ENCODE results near the gene KLK11. TPM values are rescaled to one million over a fixed set of nuclear protein-coding genes. Genes with fewer than 3 reads are reported as not detected.

The KLK11 gene
- total and polyA plus RNA-seq, 2 experiments from 2014 or later: not detected

DNA sequence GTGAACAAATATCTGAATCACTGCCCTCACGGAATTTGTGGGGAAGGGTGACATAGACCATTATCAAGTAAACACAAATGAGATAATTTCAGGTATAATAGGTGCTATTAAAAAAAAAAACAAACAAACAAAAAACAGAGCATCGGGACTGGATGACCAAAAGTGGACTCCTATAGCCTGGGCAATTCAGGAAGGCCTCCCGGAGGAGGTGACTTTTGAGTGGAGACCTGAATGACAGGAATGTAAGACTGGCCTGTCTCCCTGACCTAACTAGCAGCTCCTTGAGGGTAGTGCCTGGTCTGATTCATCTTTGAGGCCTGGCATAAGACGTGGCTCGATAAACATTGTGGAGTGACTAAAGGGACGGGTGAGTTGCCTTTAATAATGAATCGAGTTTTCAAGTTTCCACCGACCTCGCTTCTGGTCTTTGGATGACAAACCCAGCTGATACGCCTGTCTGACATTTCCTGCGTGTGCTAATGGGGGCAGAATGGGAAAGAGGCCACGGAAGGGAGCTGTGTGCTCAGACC is 13.7 kb downstream of the KLK11 start:
- Histone ChIP-seq H3K79me2 (ENCODE audit: insufficient read depth) (no peaks in the 10 kb centered on the region), H3K27me3 (replicated peaks; ENCODE audit: insufficient read depth) (peaks cover 47% of the 10 kb centered on the region), H3K9ac (no peak overlapping the region), H3F3A (ENCODE audit: insufficient read depth) (no peaks in the 10 kb centered on the region), H3K4me3 (no peak overlapping the region), H3K36me3 (ENCODE audit: low read depth) (no peaks in the 10 kb centered on the region), H3K9me2 (ENCODE audit: insufficient read depth) (no peaks in the 10 kb centered on the region), H2AFZ (no peak overlapping the region), H4K20me1 (ENCODE audit: insufficient read depth) (no peaks in the 10 kb centered on the region), H3K4me1 (ENCODE audit: insufficient read depth) (no peaks in the 10 kb centered on the region), H3K27ac (no peak overlapping the region), H3K9me3 (ENCODE audit: low read depth) (no peaks in the 10 kb centered on the region), H3K4me2 (ENCODE audit: unreplicated experiment) (no peak overlapping the region)
- no peak for DNase-seq
- no peak for TF ChIP-seq EZH2phosphoT487 (IDR thresholded peaks at IDR 0.05; ENCODE audit: insufficient read depth, low read depth)
- TF ChIP-seq EZH2 (IDR thresholded peaks at IDR 0.05; ENCODE audit: insufficient read depth, poor library complexity, severe bottlenecking): no peak
- WGBS, 2 experiments (ENCODE audit: low coverage in 1 of 2, low lambda C conversion rate in 2 of 2, missing lambda C conversion rate in 2 of 2): 36 to 38% methylated on average over 12 of the region's 12 CpGs
- in situ Hi-C loops (cut with MboI): no loop called here

- DNase-seq: no peak
- Histone ChIP-seq H3K9me2 (ENCODE audit: insufficient read depth) (no peaks in the 10 kb centered on the region), H3K4me1 (ENCODE audit: insufficient read depth) (no peaks in the 10 kb centered on the region), H3K79me2 (ENCODE audit: insufficient read depth) (no peaks in the 10 kb centered on the region), H3K27ac (no peak overlapping the region), H2AFZ (no peak overlapping the region), H3K27me3 (replicated peaks; ENCODE audit: insufficient read depth) (peaks cover 30% of the 10 kb centered on the region), H3K4me3 (no peak overlapping the region), H3F3A (ENCODE audit: insufficient read depth) (no peaks in the 10 kb centered on the region), H3K4me2 (ENCODE audit: unreplicated experiment) (no peak overlapping the region), H3K9me3 (ENCODE audit: low read depth) (no peaks in the 10 kb centered on the region), H3K9ac (no peak overlapping the region), H4K20me1 (ENCODE audit: insufficient read depth) (no peaks in the 10 kb centered on the region), H3K36me3 (ENCODE audit: low read depth) (no peaks in the 10 kb centered on the region)
- 31% methylated on average over 4 of the region's 4 CpGs for WGBS, 2 experiments (ENCODE audit: low coverage in 1 of 2, low lambda C conversion rate in 2 of 2, missing lambda C conversion rate in 2 of 2)
- TF ChIP-seq EZH2 (IDR thresholded peaks at IDR 0.05; ENCODE audit: insufficient read depth, poor library complexity, severe bottlenecking) (no peak), EZH2phosphoT487 (IDR thresholded peaks at IDR 0.05; ENCODE audit: insufficient read depth, low read depth) (no peak)
- in situ Hi-C loops (cut with MboI): no loop called here
Measured at GRCh38 chr19:51010066-51010795, 16.2 kb downstream of the KLK11 start.

DNA sequence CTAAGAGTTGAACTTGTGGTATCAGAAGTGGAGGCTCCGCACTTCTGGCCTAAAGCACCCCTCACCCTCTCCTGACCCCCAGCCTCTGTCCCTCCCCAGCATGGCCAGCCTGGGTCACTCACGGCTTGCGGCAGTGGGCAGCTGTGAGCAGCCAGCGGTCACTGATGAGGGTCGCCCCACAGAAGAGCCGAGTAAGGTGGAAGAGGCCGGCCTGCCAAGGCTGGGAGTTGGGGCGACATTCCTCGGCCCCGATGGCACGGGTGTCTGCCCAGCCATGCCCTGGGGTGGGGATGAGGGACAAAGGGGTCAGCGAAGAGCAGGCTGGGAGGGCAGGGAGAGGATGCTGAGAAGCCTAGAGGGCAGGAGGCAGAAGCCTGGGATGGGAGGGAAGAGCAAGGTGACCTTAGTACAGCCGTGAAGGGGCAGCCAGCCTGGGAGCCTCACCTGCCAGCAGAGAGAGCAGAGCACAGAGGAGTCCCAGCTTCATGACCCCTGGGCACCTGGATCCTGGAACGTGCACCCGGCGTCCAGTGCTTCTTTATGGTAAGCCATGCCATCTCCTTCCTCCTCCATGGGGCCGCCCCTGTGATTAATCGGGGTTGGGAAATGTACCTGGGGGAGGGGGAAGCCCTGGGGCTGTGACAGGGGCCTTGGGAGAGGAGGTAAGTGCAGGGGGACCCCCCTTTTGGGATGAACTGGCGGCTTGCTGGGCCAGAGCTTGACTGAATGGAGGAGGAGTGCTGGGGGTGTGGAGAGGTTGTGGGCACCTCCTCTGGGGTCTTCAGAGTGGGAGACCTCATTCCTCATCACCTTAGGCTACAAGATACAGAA is 17.1 kb downstream of the KLK11 start:
- Histone ChIP-seq H3K36me3 (ENCODE audit: low read depth) (no peaks in the 10 kb centered on the region), H3K27me3 (replicated peaks; ENCODE audit: insufficient read depth) (peaks cover 21% of the 10 kb centered on the region), H3K4me1 (ENCODE audit: insufficient read depth) (no peaks in the 10 kb centered on the region), H2AFZ (no peak overlapping the region), H3F3A (ENCODE audit: insufficient read depth) (no peaks in the 10 kb centered on the region), H3K4me3 (no peak overlapping the region), H3K9me2 (ENCODE audit: insufficient read depth) (no peaks in the 10 kb centered on the region), H3K27ac (no peak overlapping the region), H3K9ac (no peak overlapping the region), H3K9me3 (ENCODE audit: low read depth) (no peaks in the 10 kb centered on the region), H4K20me1 (ENCODE audit: insufficient read depth) (no peaks in the 10 kb centered on the region), H3K4me2 (ENCODE audit: unreplicated experiment) (no peak overlapping the region), H3K79me2 (ENCODE audit: insufficient read depth) (no peaks in the 10 kb centered on the region)
- in situ Hi-C loops (cut with MboI): no loop called here
- 20 to 31% methylated on average over 18 to 19 of the region's 19 CpGs for WGBS, 2 experiments (ENCODE audit: low coverage in 1 of 2, low lambda C conversion rate in 2 of 2, missing lambda C conversion rate in 2 of 2)
- no peak for DNase-seq
- TF ChIP-seq EZH2phosphoT487 (IDR thresholded peaks at IDR 0.05; ENCODE audit: insufficient read depth, low read depth) (no peak), EZH2 (IDR thresholded peaks at IDR 0.05; ENCODE audit: insufficient read depth, poor library complexity, severe bottlenecking) (no peak)

GRCh38 chr19:51007488-51007887 is 18.9 kb downstream of the KLK11 start:
- no peaks in the 10 kb centered on the region for H3K9me3 ChIP-seq (ENCODE audit: low read depth)
- no peak overlapping the region for H3K9ac ChIP-seq
- no peaks in the 10 kb centered on the region for H3K4me1 ChIP-seq (ENCODE audit: insufficient read depth)
- no peaks in the 10 kb centered on the region for H3K79me2 ChIP-seq (ENCODE audit: insufficient read depth)
- no peak overlapping the region for H3K4me2 ChIP-seq (ENCODE audit: unreplicated experiment)
- DNase-seq: no peak
- H4K20me1 ChIP-seq (ENCODE audit: insufficient read depth): no peaks in the 10 kb centered on the region
- no peak overlapping the region for H2AFZ ChIP-seq
- H3K36me3 ChIP-seq (ENCODE audit: low read depth): no peaks in the 10 kb centered on the region
- in situ Hi-C loops (cut with MboI): no loop called here
- 45 to 62% methylated on average over 3 of the region's 3 CpGs for WGBS, 2 experiments (ENCODE audit: low coverage in 1 of 2, low lambda C conversion rate in 2 of 2, missing lambda C conversion rate in 2 of 2)
- TF ChIP-seq EZH2 (IDR thresholded peaks at IDR 0.05; ENCODE audit: insufficient read depth, poor library complexity, severe bottlenecking) (no peak), EZH2phosphoT487 (IDR thresholded peaks at IDR 0.05; ENCODE audit: insufficient read depth, low read depth) (no peak)
- no peaks in the 10 kb centered on the region for H3F3A ChIP-seq (ENCODE audit: insufficient read depth)
- H3K9me2 ChIP-seq (ENCODE audit: insufficient read depth): no peaks in the 10 kb centered on the region
- H3K4me3 ChIP-seq: no peak overlapping the region
- H3K27ac ChIP-seq: no peak overlapping the region
- peaks cover 14% of the 10 kb centered on the region; the same call in 1 of the 2 replicates for H3K27me3 ChIP-seq (replicated peaks; ENCODE audit: insufficient read depth)
